ENCODE results near the gene KCNQ5.

The KCNQ5 gene

DNA sequence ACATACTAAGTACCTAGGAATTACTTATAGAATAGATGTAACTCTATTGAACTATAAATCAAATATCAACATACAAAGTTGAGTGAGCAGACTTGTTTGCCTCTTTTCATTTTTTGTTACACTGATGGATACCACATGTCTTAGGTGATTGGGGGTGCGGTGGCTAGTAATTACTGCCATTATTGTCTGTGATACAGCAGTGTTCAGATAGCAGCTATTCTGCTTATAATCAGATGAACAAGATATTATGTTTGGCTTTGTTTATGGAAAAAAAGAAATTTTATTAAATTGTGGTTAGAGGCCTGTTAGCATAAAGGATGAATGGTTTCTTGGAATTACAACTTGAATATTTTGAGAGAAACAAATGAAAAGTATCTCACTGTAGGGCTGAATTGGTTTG is 55.9 kb downstream of the KCNQ5 start:
- no peak for DNase-seq (ENCODE audit: low read depth)

DNA sequence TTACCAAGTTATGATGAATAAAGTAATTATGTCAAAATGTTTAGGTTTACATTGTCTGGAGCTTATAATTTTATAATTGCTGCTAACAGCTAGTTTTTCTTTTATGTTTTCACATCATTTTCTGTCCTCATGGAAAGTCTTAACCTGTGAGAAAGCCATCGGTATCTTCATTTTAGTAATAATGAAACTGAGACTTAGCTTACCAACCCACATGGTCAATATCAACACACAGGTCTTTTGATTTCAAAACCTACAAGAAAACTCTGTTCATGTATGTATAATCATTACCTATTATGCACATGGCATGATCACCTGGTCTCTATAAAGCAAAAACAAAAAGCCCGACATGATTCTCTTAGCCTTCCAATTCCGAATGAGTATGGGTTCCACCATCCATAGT is 61.9 kb downstream of the KCNQ5 start:
- no peak for DNase-seq (ENCODE audit: low read depth)

DNA sequence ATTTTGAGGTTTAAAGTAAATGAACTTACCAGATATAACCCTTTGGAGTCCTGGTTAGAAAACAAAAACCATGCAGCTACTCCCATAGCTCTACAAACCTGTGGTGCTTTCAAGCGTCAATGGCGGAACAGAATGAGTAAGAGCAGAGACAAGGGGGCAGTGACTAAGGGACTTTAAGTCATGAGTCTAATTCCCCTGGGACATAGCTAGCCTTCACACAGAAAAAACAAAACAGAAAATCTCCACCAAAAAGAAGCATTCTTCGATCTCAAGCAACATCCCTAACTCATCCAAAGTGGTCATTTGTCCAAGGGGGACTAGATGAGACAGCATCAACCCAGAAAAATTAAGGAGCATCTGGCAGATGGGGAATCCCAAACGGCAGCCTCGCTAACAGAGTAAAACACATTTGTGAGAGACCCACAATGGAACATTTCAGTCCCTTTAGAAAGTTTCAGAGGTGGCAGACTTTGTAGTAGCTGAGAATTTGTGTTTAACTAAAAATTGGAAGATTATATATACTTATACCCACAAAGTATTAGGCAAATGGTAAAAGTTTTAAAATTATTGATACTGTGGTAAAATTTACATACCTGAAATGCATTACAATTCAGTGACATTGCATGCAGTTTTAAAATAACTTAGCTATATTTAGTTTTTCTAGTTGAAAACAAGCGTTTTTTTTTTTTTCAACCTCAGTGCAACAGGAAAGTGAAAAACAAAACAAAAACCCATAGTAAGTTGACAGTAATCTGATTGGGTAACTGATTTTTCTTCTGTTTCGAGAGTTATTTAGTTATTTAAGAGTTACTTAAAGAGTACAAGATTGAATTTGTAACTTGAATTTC is 67.5 kb downstream of the KCNQ5 start:
- no peak for DNase-seq (ENCODE audit: low read depth)

DNA sequence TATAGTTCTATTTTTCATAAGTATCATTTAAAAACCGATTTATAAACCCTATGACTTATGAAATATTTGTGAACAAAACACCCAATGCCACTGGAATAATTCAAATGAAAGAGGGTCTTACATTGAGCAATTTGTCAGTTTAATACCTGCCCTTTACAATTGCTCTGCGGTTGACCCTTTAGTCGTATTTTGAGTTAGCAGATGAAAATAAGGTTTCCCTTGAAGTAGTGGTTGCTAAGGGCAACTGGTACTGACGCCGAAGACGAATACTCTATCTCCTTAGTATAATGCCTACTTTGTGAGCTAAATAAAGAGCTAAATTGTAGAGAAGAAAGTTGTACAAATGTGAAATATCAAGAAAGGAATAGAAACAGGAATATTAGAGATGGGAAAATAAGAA is 69.4 kb downstream of the KCNQ5 start:
- DNase-seq (ENCODE audit: low read depth): no peak

GRCh38 chr6:72696055-72696454 is 74.2 kb downstream of the KCNQ5 start:
- no peak for DNase-seq (ENCODE audit: low read depth)

DNA sequence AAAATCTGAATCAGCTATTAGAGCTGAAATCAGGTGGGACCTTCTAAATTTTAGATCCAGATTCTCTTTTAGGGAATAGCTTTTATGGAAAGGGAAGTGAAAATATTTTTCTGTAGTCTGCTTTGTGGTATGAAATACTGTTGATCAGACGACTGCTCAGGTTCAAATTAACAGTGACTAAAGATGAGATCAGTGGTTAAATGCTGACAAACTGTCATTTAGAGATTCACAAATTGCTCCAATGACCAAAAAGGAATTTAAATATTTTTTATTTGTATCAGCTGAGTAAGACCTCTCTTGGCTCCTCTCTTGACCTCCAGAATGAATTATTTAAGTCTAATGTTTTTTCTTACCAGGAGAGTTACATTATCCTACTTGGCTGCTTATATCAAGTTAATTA is 77.3 kb downstream of the KCNQ5 start:
- DNase-seq (ENCODE audit: low read depth): no peak

DNA sequence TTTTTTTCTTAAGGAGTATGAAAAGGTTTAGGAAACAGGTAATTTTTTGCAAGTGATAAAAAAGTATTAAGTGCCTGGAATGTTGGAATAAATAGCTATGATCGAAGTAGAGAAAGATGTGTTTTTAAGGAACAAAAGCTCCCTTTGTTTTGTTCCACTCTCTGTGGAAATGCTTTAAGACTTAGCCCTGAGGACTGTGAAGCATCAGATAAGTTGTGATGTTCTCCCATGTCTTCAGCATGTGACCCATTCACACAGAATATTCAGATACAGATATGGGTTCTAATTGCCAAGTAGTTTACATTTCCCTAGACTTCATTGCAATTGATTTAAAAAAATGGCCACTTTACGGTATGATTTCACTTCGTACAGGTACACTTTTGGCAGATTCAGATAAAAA is 80.6 kb downstream of the KCNQ5 start:
- DNase-seq (ENCODE audit: low read depth): no peak

DNA sequence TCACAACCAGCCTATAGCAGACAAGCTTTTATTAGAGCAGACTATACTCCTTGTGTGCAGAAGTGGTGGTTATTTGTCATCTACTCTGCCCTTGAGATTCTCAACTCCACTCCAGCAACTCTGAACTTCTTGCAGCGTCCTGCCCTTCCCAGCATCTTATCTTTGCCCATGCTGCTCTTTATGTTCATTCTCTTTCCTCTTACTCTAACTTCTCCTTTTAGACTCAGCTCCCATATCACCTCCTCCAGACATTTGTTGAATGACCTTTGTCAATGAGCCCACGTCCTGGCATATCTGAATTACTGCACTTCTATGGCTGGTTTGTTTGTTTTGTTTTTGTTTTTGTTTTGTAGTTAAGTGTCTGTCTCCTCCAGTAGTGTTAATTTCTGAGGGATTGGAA is 81.2 kb downstream of the KCNQ5 start:
- DNase-seq (ENCODE audit: low read depth): no peak

GRCh38 chr6:72704979-72705378 is 83.1 kb downstream of the KCNQ5 start:
- no peak for DNase-seq (ENCODE audit: low read depth)

GRCh38 chr6:72709431-72709830 is 87.6 kb downstream of the KCNQ5 start:
- DNase-seq (ENCODE audit: low read depth): no peak

GRCh38 chr6:72711731-72712130 is 89.9 kb downstream of the KCNQ5 start:
- no peak for DNase-seq (ENCODE audit: low read depth)

DNA sequence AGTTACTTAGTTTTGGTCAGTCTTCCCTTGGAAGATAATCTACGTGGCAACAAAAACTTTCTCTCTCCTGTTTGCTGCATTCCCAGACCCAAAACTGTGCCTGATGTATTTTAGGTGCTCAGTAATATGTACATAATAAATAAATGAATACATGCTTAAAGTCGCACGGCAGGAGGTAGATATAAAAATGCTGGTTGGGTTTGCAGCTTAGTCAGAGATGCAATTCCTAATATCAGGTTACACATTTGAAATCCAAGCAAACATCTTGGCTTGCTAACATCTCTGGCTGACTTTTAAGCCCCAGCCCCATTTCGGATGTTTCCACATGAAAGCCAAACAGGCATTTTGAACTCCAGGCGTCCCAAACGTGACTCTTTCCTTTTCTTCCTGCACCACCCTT is 91.0 kb downstream of the KCNQ5 start:
- no peak for DNase-seq (ENCODE audit: low read depth)

DNA sequence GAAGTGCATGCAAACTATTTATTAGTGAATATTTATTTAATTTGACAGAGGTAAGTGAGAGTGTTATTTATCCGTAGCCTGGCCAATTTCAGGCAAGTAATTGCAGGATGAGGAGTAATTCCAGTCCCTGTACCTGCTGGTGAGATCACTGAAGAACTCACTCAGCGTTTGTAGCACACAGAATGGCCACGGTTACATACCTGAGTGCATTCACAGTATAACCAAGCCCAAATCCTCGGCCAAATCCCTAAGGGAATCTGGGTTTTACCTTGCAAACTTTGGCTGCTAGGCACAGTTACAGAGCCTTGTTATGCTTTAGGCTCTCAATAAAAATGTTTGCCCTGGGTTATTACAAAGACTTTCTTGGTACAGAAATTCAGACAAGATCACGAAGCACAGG is 93.3 kb downstream of the KCNQ5 start:
- DNase-seq (ENCODE audit: low read depth): no peak

DNA sequence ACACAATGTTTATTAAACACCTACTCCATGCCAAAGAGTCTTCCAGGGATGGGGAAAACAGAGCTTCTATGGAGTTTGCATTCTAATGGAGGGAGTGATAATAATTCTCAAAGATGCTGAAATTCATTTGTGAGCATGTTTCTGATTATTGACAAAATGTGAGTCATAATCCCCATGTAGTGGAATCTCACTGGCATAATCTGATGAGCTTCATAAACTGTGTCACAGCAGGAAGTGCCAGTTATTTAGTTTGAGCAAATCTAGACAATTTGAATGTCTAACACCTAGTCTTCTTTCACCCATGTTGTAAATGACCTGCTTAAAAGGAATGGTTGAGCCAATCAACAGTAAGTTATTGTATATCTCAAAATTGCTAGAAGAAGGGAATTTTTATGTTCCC is 95.1 kb downstream of the KCNQ5 start:
- no peak for DNase-seq (ENCODE audit: low read depth)

- DNase-seq (ENCODE audit: low read depth): no peak
Measured at GRCh38 chr6:72720464-72720863, 98.6 kb downstream of the KCNQ5 start.

DNA sequence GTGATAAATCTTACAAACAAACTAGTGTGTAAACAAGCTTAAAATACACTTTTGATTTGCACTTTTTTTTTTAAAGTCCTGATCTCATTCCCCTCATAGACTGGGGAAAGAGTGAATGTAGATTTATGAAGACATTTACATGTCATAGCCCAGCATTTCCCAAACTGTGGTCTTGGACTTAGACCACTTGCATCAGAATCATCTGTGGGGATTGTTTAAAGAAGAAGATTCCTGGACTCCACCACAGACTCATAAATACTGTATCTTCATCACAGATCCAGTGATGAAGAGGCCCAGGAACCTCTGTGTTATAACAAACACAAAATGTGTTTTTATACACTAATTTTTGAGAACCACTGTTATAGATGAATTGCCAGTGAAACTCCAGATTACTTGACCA is 99.5 kb downstream of the KCNQ5 start:
- DNase-seq (ENCODE audit: low read depth): no peak

DNA sequence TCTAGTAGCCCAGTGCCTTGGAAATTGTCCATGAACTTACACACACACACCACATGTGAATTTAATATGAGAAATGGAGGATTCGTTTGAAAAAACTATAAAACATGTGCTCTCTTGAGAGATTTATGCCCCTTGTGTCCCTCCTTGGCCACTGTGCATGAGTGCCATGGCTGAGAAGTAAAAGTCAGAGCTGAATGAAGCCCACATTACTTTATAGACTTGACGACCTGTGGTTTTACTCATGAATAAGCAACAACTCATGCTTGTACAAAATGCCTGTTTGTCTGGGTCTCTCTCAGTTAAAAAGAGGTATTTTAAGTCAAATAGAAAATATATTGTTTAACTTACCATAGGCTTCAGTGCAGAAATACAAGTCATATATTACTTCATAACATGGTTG is 102.7 kb downstream of the KCNQ5 start:
- DNase-seq (ENCODE audit: low read depth): no peak

DNA sequence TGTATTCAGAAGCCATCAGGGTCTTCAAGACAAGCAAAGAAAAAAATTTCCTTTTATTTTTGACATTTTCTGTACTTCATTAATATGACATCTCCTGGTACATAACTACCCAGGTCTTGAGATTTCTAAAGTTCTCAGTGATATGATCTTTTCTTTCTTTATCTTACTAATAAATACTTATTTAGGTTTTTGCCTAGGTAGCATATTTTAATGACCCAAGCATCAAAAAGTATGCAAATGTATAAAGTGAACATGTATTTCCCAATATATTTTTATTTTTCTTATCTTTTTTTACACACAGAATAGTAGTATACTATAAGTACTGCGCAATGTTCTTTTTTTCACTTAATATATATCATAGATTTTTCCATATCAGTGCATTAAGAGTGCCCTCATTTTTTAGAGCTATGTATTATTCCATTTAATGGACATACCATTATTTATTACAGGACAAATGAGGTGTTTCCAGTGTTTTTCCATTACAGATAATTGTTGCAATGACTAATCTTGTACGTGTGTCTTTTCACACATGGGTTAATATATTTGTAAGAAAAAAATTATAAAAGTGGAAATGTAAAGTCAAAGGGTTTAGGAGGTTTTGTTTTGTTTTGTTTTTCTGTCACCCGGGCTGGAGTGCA is 107.0 kb downstream of the KCNQ5 start:
- DNase-seq (ENCODE audit: low read depth): no peak

- DNase-seq (ENCODE audit: low read depth): no peak
Measured at GRCh38 chr6:72733045-72733444, 111.2 kb downstream of the KCNQ5 start.

DNA sequence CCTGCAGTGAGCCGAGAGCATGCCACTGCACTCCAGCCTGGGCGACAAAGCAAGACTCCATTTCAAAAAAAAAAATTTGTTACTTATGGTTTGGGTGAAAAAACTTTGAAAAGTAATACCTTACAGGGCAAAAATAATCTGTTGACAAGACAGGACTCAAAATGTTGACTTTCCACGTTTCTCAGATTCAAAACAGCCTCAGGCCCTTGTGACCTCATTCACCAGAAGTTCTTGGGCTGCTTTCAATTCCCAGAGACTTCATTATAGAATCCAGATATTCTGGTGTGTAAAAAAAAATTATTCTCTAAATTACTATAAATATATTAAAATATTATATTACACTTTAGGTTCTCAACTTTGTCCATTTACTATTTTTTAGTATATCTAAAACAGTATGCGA is 116.2 kb downstream of the KCNQ5 start:
- no peak for DNase-seq (ENCODE audit: low read depth)

- no peak for DNase-seq (ENCODE audit: low read depth)
Measured at GRCh38 chr6:72739368-72739779, 117.5 kb downstream of the KCNQ5 start.

- no peak for DNase-seq (ENCODE audit: low read depth)
Measured at GRCh38 chr6:72740135-72740534, 118.3 kb downstream of the KCNQ5 start.

- no peak for DNase-seq (ENCODE audit: low read depth)
Measured at GRCh38 chr6:72741083-72741482, 119.2 kb downstream of the KCNQ5 start.

Data from stimulated activated CD8-positive, alpha-beta memory T cell treated with anti-CD3 and anti-CD28 coated beads, Interleukin-12 subunit alpha, Interleukin-12 subunit beta, amount 100 ng/mL, for 4 hours (primary cell).